GM12878 (cell line): ENCODE results near the gene ARFGAP2. TPM values are rescaled to one million over a fixed set of nuclear protein-coding genes. Genes with fewer than 3 reads are reported as not detected.

ENCODE experiments used
- ATAC-seq: fragments of 200-7000 bp; cut with Tn5 transposase; 3 replicates; pipeline ENCODE4 v1.9.1; 2020; ENCODE audit warnings: mild to moderate bottlenecking, moderate library complexity
- BruUV-seq: library from RNA; stranded (reverse); fragments of 400-500 nt; replicated peaks from 2 replicates; lab custom pipeline; 2021; lab: Mats Ljungman, UMichigan
- CTCF ChIA-PET: fragments of 300-600 bp; sonication (Branson Sonifier 250); formaldehyde crosslinking; extraction: SDS; loops from one replicate; lab custom pipeline; 2021; ENCODE audit warnings: inconsistent platforms; lab: Yijun Ruan, JAX
- POLR2A ChIA-PET: fragments of 350-600 bp; formaldehyde crosslinking; extraction: SDS; loops from one replicate; lab custom pipeline; 2021; ENCODE audit warnings: inconsistent platforms; lab: Charles Lee
- RAD21 ChIA-PET: fragments of 300-600 bp; sonication (Branson Sonifier 250); formaldehyde crosslinking; loops from one replicate; lab custom pipeline; 2023; ENCODE audit warnings: antibody characterized with exemption; ENCODE audit not compliant: unreplicated experiment; lab: Charles Lee
- SMC1A ChIA-PET: fragments of 300-600 bp; sonication (Branson Sonifier 250); formaldehyde crosslinking; loops from one replicate; lab custom pipeline; 2023; ENCODE audit not compliant: unreplicated experiment, uncharacterized antibody; lab: Charles Lee
- DNase-seq: peaks from one replicate; pipeline ENCODE4 v3.0.0-alpha.2; 2011; ENCODE audit warnings: low read depth, low spot score
- FAIRE-seq: peaks from 3 replicates; lab custom pipeline; 2011; peaks lifted over from hg19 to GRCh38; lab: Jason Lieb, UNC
- H2AFZ ChIP-seq: 2 replicates; pipeline ENCODE4 v1.6.0; 2011; ENCODE audit warnings: low read depth, low read length, control low read depth; ENCODE audit not compliant: control insufficient read depth
- H3K27ac ChIP-seq: 2 replicates; pipeline ENCODE4 v1.5.1; 2011; ENCODE audit warnings: control low read depth; ENCODE audit not compliant: control insufficient read depth, insufficient read depth
- H3K27me3 ChIP-seq, 2 experiments: replicated peaks in 1 of 2; 2 replicates each; pipeline versions ENCODE4 v1.6.0 to v1.6.1; 2011; ENCODE audit warnings: low read length in 1 of 2; ENCODE audit not compliant: control insufficient read depth in 2 of 2, insufficient read depth in 2 of 2
- H3K36me3 ChIP-seq, 2 experiments: 2 replicates each; pipeline ENCODE4 v1.5.1; 2011; ENCODE audit warnings: low read length in 1 of 2; ENCODE audit not compliant: control insufficient read depth in 2 of 2, insufficient read depth in 2 of 2
- H3K4me1 ChIP-seq: 2 replicates; pipeline ENCODE4 v1.6.1; 2011; ENCODE audit warnings: mild to moderate bottlenecking, low read length, moderate library complexity, mixed read lengths; ENCODE audit not compliant: control insufficient read depth, insufficient read depth
- H3K4me2 ChIP-seq: 2 replicates; pipeline ENCODE4 v1.6.0; 2011; ENCODE audit warnings: control low read depth; ENCODE audit not compliant: control insufficient read depth, insufficient read depth
- H3K4me3 ChIP-seq: fragments of 200-600 bp; sonication (generic); 2 replicates; pipeline ENCODE4 v1.5.1; 2016
- H3K79me2 ChIP-seq: 2 replicates; pipeline ENCODE4 v1.6.0; 2011; ENCODE audit warnings: low read length; ENCODE audit not compliant: control insufficient read depth, insufficient read depth
- H3K9ac ChIP-seq: 2 replicates; pipeline ENCODE4 v1.8.0; 2011; ENCODE audit warnings: low read length, control low read depth, mixed read lengths; ENCODE audit not compliant: control insufficient read depth, insufficient read depth
- H3K9me3 ChIP-seq: replicated peaks from 3 replicates; pipeline ENCODE4 v1.5.1; 2011; ENCODE audit warnings: mild to moderate bottlenecking, low read length; ENCODE audit not compliant: control insufficient read depth, insufficient read depth
- H4K20me1 ChIP-seq: 2 replicates; pipeline ENCODE4 v1.6.0; 2011; ENCODE audit not compliant: control insufficient read depth, insufficient read depth
- CEBPZ ChIP-seq: fragments of 150-350 bp; IDR thresholded peaks from 2 replicates; pipeline ENCODE4 v1.6.1; 2016; ENCODE audit warnings: low read depth, low read length
- FOXK2 ChIP-seq: fragments of 450-650 bp; IDR thresholded peaks from 2 replicates; pipeline ENCODE4 v1.6.1; 2017; ENCODE audit warnings: mild to moderate bottlenecking, moderate library complexity
- SIX5 ChIP-seq: IDR thresholded peaks from 2 replicates; pipeline ENCODE4 v1.6.1; 2011; ENCODE audit warnings: mild to moderate bottlenecking, low read depth, low read length, moderate library complexity; ENCODE audit not compliant: severe bottlenecking
- whole genome bisulfite sequencing: methylation state at CpG from one replicate; pipeline ENCODE4 v1.1.6; 2016; ENCODE audit warnings: low lambda C conversion rate; ENCODE audit not compliant: insufficient replicate concordance, insufficient coverage; ENCODE audit errors: missing lambda C conversion rate; 5-methylcytosine and 5-hydroxymethylcytosine counted together
- in situ Hi-C: fragments of 300-500 bp; cut with MboI; formaldehyde crosslinking; loops from 9 replicates; pipeline ENCODE4 v1.14.3; 2018; ENCODE audit warnings: mixed read lengths
- intact Hi-C: fragments of 100-400 bp; cut with micrococcal nuclease; formaldehyde crosslinking; loops from one replicate; pipeline ENCODE4 v1.14.2; 2022; ENCODE audit not compliant: unreplicated experiment
- polyA plus RNA-seq, 11 experiments: library from polyadenylated mRNA; depleted of rRNA in 4 of 11; unstranded in 6 of 11; stranded (reverse) in 5 of 11; fragments of >200 nt; fragmentation: Nextera tagmentation in 4 of 11; fragmentation: Illumina TruSeq in 1 of 11; extraction: Ambion mirVana in 4 of 11; extraction: Trizol in 1 of 11; gene quantifications; 1 replicate in 1 of 11; 2 replicates in 10 of 11; pipeline versions ENCODE4 v1.2.1 to v1.2.3, GENCODE V29; 2011 to 2016; ENCODE audit warnings: inconsistent platforms in 2 of 11, missing spikeins in 2 of 11, low read depth in 1 of 11
- total RNA-seq, 4 experiments: library from RNA; depleted of rRNA in 3 of 4; stranded (reverse); fragments of >200 nt in 3 of 4; fragmentation: Illumina TruSeq in 1 of 4; extraction: Trizol in 1 of 4; gene quantifications; 2 replicates each; pipeline versions ENCODE4 v1.2.1 to v1.2.3, GENCODE V29; 2013 to 2021
- TF ChIP-seq, protein P1 (sequence below): fragments of 450-650 bp; IDR thresholded peaks from 2 replicates; pipeline ENCODE4 v1.6.1; 2017; ENCODE audit warnings: mild to moderate bottlenecking, moderate library complexity
- TF ChIP-seq, protein P2 (sequence below), 3 experiments: IDR thresholded peaks in 2 of 3; conservative IDR thresholded peaks in 1 of 3; 2 replicates each; pipeline ENCODE4 v1.5.1; 2011; ENCODE audit warnings: low read depth in 3 of 3, low read length in 3 of 3, mild to moderate bottlenecking in 3 of 3, control low read depth in 2 of 3, moderate library complexity in 2 of 3, inconsistent platforms in 1 of 3, mixed read lengths in 1 of 3; ENCODE audit not compliant: control insufficient read depth in 2 of 3, insufficient read depth in 1 of 3; ENCODE audit errors: extremely low read depth in 1 of 3
- TF ChIP-seq, protein P3 (sequence below): fragments of 450-650 bp; IDR thresholded peaks from 2 replicates; pipeline ENCODE4 v1.6.1; 2017; ENCODE audit warnings: mild to moderate bottlenecking, low read depth, inconsistent platforms; ENCODE audit not compliant: poor library complexity, severe bottlenecking

Gene ARFGAP2
- total and polyA plus RNA-seq, 10 of the 15 experiments (the other 5 are each of a cell fraction or from before 2014, with no cell fraction given) = 20.9 to 100 (median 75.5) TPM

DNA sequence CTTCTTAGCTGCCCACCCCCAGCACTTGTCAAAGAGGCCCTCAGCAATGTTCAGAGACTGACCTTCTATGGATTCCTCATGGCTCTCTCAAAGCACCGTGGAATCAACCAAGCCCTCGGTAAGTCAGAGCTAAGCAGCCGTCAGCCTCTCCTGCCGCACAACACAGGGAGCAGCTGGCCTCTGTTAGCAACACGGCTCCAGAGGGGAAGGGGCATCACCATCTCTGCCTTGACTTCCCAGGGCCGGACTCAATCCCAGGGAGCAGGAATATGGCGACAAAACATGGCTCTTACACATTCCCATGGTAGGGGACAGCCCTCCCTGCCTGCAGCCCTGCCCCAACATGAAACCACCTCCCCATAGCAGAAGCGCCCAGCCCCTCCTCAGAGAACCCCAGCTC lies 18.9 kb downstream of the ARFGAP2 start (continued):
- TF ChIP-seq, protein P1, sequence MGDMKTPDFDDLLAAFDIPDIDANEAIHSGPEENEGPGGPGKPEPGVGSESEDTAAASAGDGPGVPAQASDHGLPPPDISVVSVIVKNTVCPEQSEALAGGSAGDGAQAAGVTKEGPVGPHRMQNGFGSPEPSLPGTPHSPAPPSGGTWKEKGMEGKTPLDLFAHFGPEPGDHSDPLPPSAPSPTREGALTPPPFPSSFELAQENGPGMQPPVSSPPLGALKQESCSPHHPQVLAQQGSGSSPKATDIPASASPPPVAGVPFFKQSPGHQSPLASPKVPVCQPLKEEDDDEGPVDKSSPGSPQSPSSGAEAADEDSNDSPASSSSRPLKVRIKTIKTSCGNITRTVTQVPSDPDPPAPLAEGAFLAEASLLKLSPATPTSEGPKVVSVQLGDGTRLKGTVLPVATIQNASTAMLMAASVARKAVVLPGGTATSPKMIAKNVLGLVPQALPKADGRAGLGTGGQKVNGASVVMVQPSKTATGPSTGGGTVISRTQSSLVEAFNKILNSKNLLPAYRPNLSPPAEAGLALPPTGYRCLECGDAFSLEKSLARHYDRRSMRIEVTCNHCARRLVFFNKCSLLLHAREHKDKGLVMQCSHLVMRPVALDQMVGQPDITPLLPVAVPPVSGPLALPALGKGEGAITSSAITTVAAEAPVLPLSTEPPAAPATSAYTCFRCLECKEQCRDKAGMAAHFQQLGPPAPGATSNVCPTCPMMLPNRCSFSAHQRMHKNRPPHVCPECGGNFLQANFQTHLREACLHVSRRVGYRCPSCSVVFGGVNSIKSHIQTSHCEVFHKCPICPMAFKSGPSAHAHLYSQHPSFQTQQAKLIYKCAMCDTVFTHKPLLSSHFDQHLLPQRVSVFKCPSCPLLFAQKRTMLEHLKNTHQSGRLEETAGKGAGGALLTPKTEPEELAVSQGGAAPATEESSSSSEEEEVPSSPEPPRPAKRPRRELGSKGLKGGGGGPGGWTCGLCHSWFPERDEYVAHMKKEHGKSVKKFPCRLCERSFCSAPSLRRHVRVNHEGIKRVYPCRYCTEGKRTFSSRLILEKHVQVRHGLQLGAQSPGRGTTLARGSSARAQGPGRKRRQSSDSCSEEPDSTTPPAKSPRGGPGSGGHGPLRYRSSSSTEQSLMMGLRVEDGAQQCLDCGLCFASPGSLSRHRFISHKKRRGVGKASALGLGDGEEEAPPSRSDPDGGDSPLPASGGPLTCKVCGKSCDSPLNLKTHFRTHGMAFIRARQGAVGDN = no peak

GRCh38 chr11:47156951-47157350 lies 19.7 kb downstream of the ARFGAP2 start:
- in situ Hi-C loops (no loop called here), intact Hi-C loops (no loop called here)
- BruUV-seq = no TSS peak
- no peaks in the 10 kb centered on the region for H4K20me1 ChIP-seq
- H3K9ac ChIP-seq = no peak overlapping the region
- ChIA-PET CTCF (interaction anchor here (0.7 kb wide), 1 partner anchor 265 kb away, joined by 4 read pairs; no protein-coding TSS in a partner anchor), POLR2A (no interaction called here), RAD21 (interaction anchor here (0.9 kb wide), 1 partner anchor 266 kb away, joined by 3 read pairs; no protein-coding TSS in a partner anchor), SMC1A (no interaction called here)
- FAIRE-seq = no peak
- H3K4me3 ChIP-seq = no peak overlapping the region
- H2AFZ ChIP-seq = no peak overlapping the region
- 95% methylated on average over 18 of the region's 20 CpGs for WGBS
- no peak for ATAC-seq
- no peaks in the 10 kb centered on the region for H3K79me2 ChIP-seq
- no peaks in the 10 kb centered on the region for H3K4me1 ChIP-seq
- no peak overlapping the region for H3K4me2 ChIP-seq
- H3K36me3 ChIP-seq = no peaks in the 10 kb centered on the region; a peak in 1 of 4 replicates
- no peaks in the 10 kb centered on the region for H3K27me3 ChIP-seq
- H3K27ac ChIP-seq = no peak overlapping the region
- DNase-seq = no peak
- no peaks in the 10 kb centered on the region for H3K9me3 ChIP-seq
- TF ChIP-seq, protein P2, sequence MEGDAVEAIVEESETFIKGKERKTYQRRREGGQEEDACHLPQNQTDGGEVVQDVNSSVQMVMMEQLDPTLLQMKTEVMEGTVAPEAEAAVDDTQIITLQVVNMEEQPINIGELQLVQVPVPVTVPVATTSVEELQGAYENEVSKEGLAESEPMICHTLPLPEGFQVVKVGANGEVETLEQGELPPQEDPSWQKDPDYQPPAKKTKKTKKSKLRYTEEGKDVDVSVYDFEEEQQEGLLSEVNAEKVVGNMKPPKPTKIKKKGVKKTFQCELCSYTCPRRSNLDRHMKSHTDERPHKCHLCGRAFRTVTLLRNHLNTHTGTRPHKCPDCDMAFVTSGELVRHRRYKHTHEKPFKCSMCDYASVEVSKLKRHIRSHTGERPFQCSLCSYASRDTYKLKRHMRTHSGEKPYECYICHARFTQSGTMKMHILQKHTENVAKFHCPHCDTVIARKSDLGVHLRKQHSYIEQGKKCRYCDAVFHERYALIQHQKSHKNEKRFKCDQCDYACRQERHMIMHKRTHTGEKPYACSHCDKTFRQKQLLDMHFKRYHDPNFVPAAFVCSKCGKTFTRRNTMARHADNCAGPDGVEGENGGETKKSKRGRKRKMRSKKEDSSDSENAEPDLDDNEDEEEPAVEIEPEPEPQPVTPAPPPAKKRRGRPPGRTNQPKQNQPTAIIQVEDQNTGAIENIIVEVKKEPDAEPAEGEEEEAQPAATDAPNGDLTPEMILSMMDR (IDR thresholded peaks at IDR 0.05 in 2 of 3, conservative IDR thresholded peaks at IDR 0.05 in 1 of 3; ENCODE audit: control insufficient read depth in 2 of 3, extremely low read depth in 1 of 3, insufficient read depth in 1 of 3, low read depth in 3 of 3, low read length in 3 of 3) = no peak
- TF ChIP-seq CEBPZ (no peak), FOXK2 (no peak), SIX5 (no peak)
- TF ChIP-seq, protein P3, sequence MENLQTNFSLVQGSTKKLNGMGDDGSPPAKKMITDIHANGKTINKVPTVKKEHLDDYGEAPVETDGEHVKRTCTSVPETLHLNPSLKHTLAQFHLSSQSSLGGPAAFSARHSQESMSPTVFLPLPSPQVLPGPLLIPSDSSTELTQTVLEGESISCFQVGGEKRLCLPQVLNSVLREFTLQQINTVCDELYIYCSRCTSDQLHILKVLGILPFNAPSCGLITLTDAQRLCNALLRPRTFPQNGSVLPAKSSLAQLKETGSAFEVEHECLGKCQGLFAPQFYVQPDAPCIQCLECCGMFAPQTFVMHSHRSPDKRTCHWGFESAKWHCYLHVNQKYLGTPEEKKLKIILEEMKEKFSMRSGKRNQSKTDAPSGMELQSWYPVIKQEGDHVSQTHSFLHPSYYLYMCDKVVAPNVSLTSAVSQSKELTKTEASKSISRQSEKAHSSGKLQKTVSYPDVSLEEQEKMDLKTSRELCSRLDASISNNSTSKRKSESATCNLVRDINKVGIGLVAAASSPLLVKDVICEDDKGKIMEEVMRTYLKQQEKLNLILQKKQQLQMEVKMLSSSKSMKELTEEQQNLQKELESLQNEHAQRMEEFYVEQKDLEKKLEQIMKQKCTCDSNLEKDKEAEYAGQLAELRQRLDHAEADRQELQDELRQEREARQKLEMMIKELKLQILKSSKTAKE = no peak
